Colonic mucosa (tissue), 4 donors: ENCODE results near the gene CSRNP3. TPM values are rescaled to one million over a fixed set of nuclear protein-coding genes. Genes with fewer than 3 reads are reported as not detected.
"Not testable (repeated sequence)": the region's sequence is repeated elsewhere in the genome, so short reads cannot be mapped to it uniquely, and the experiment has no call there.

Experiments
- DNase-seq: peaks from one replicate; pipeline ENCODE4 v3.0.0-alpha.2; 2020
- H3K27ac ChIP-seq: fragments of 200-600 bp; one replicate; pipeline ENCODE4 v1.8.0; 2021
- H3K27me3 ChIP-seq: fragments of 200-600 bp; one replicate; pipeline ENCODE4 v1.8.0; 2021
- H3K36me3 ChIP-seq: fragments of 200-600 bp; one replicate; pipeline ENCODE4 v1.8.0; 2021
- H3K4me1 ChIP-seq: fragments of 200-600 bp; one replicate; pipeline ENCODE4 v1.8.0; 2021; ENCODE audit warnings: mild to moderate bottlenecking
- H3K4me3 ChIP-seq: fragments of 200-600 bp; one replicate; pipeline ENCODE4 v1.8.0; 2021
- H3K9ac ChIP-seq, 2 donors: one replicate each; pipeline ENCODE4 v1.7.0; 2013; ENCODE audit warnings: control low read depth in 2 of 2, low read depth in 2 of 2, low read length in 2 of 2
- H3K9me3 ChIP-seq: fragments of 200-600 bp; one replicate; pipeline ENCODE4 v1.8.0; 2021
- CTCF ChIP-seq: fragments of 200-600 bp; IDR thresholded peaks from one replicate; pipeline ENCODE4 v1.8.0; 2022; ENCODE audit warnings: antibody characterized with exemption, mild to moderate bottlenecking
- intact Hi-C: fragments of 100-400 bp; cut with DNase I; formaldehyde crosslinking; loops from one replicate; pipeline ENCODE4 v1.14.1; 2022
- total RNA-seq, 2 donors: library from RNA; stranded (reverse); fragmentation: NEBNext Ultra II Directional in 1 of 2; extraction: Animal tissue kit (Norgen Biotek cat#: 25700) in 1 of 2; gene quantifications; one replicate each; pipeline ENCODE4 v1.2.1, GENCODE V29; 2021
- donor health status: healthy.
- donor health status: DM: no; HTN: no; CAD: no.
- donor health status: DM: no; HTN: no; CAD: no.

The CSRNP3 gene
- total RNA-seq, 2 donors from 2014 or later, result 1.5 to 2.0 TPM

- TF ChIP-seq CTCF, result no peak
- no peak overlapping the region for H3K9ac ChIP-seq
- no peaks in the 10 kb centered on the region for H3K27me3 ChIP-seq
- H3K4me1 ChIP-seq, result no peaks in the 10 kb centered on the region
- H3K36me3 ChIP-seq, result no peaks in the 10 kb centered on the region
- no peak for DNase-seq
- H3K27ac ChIP-seq, result no peak overlapping the region
- intact Hi-C loops, result no loop called here
- no peaks in the 10 kb centered on the region for H3K9me3 ChIP-seq
- H3K4me3 ChIP-seq, result no peak overlapping the region
Measured at GRCh38 chr2:165665614-165666013, 196.1 kb downstream of the CSRNP3 start.

GRCh38 chr2:165666073-165666472 lies 196.6 kb downstream of the CSRNP3 start:
- H3K36me3 ChIP-seq, DNase-seq, H3K9ac ChIP-seq, H3K27ac ChIP-seq, H3K9me3 ChIP-seq, H3K4me3 ChIP-seq, intact Hi-C loops, H3K4me1 ChIP-seq, H3K27me3 ChIP-seq: not testable (repeated sequence)

GRCh38 chr2:165666605-165667004 lies 197.1 kb downstream of the CSRNP3 start:
- intact Hi-C loops, result no loop called here

GRCh38 chr2:165667375-165667774 lies 197.9 kb downstream of the CSRNP3 start:
- Histone ChIP-seq H3K27me3 (no peaks in the 10 kb centered on the region), H3K9ac (no peak overlapping the region), H3K4me3 (no peak overlapping the region), H3K27ac (no peak overlapping the region), H3K36me3 (no peaks in the 10 kb centered on the region), H3K9me3 (no peaks in the 10 kb centered on the region), H3K4me1 (no peaks in the 10 kb centered on the region)
- no peak for DNase-seq
- TF ChIP-seq CTCF, result no peak
- intact Hi-C loops, result no loop called here

More at GRCh38 chr2:165666605-165667004, 197.1 kb downstream of the CSRNP3 start:
- TF ChIP-seq CTCF, result no peak
- no peaks in the 10 kb centered on the region for H3K9me3 ChIP-seq
- no peak overlapping the region for H3K4me3 ChIP-seq
- H3K27ac ChIP-seq, result no peak overlapping the region
- H3K27me3 ChIP-seq, result no peaks in the 10 kb centered on the region
- no peak for DNase-seq
- no peak overlapping the region for H3K9ac ChIP-seq
- H3K4me1 ChIP-seq, result no peaks in the 10 kb centered on the region
- no peaks in the 10 kb centered on the region for H3K36me3 ChIP-seq

GRCh38 chr2:165674780-165675179 lies 205.3 kb downstream of the CSRNP3 start:
- DNase-seq, result peak; percentile 29
- no peak for TF ChIP-seq CTCF
- Histone ChIP-seq H3K4me1 (no peaks in the 10 kb centered on the region), H3K36me3 (no peaks in the 10 kb centered on the region), H3K4me3 (no peak overlapping the region), H3K27me3 (no peaks in the 10 kb centered on the region), H3K27ac (no peak overlapping the region), H3K9ac (no peak overlapping the region), H3K9me3 (no peaks in the 10 kb centered on the region)
- intact Hi-C loops, result no loop called here

- no peak for DNase-seq
- H3K27ac ChIP-seq, result no peak overlapping the region
- no peak overlapping the region for H3K9ac ChIP-seq
- H3K36me3 ChIP-seq, result no peaks in the 10 kb centered on the region
- H3K27me3 ChIP-seq, result no peaks in the 10 kb centered on the region
- H3K9me3 ChIP-seq, result no peaks in the 10 kb centered on the region
- no peak overlapping the region for H3K4me3 ChIP-seq
- intact Hi-C loops, result no loop called here
- no peak for TF ChIP-seq CTCF
- no peaks in the 10 kb centered on the region for H3K4me1 ChIP-seq
Measured at GRCh38 chr2:165675551-165675968, 206.1 kb downstream of the CSRNP3 start.
